SU-DHL-6 (cell line): ENCODE measurements around the gene P2RY14.

Experiments
- H2AFZ ChIP-seq: fragments of 200-600 bp; sonication (generic); 2 replicates; pipeline ENCODE4 v1.6.1; 2014; ENCODE audit warnings: low read depth, mild to moderate bottlenecking, moderate library complexity, mixed read lengths, antibody characterized with exemption, low read length; ENCODE audit not compliant: severe bottlenecking
- H3F3A ChIP-seq: fragments of 200-600 bp; shearing (Covaris generic); 2 replicates; pipeline ENCODE4 v1.6.0; 2016; ENCODE audit warnings: antibody characterized with exemption, mild to moderate bottlenecking; ENCODE audit not compliant: insufficient read depth
- H3K27ac ChIP-seq: fragments of 200-600 bp; sonication (generic); 2 replicates; pipeline ENCODE4 v1.5.1; 2016; ENCODE audit warnings: low read depth, mild to moderate bottlenecking, low read length, moderate library complexity, mixed read lengths
- H3K27me3 ChIP-seq: fragments of 200-600 bp; sonication (generic), shearing (Covaris generic); 2 replicates; pipeline ENCODE4 v1.6.0; 2014; ENCODE audit warnings: mild to moderate bottlenecking, low read length
- H3K36me3 ChIP-seq: fragments of 200-600 bp; sonication (generic); 2 replicates; pipeline ENCODE4 v1.6.1; 2014; ENCODE audit warnings: mild to moderate bottlenecking, low read length, mixed read lengths
- H3K4me2 ChIP-seq: fragments of 300-600, 200-600 bp; shearing (Covaris generic), sonication (generic); 2 replicates; pipeline ENCODE4 v1.6.0; 2014; ENCODE audit warnings: low read length, low read depth, mild to moderate bottlenecking; ENCODE audit not compliant: poor library complexity, severe bottlenecking
- H3K4me3 ChIP-seq: fragments of 200-600 bp; sonication (generic); 2 replicates; pipeline ENCODE4 v1.5.1; 2014; ENCODE audit warnings: antibody characterized with exemption, low read length, mild to moderate bottlenecking, mixed read lengths; ENCODE audit not compliant: insufficient read depth, poor library complexity, severe bottlenecking
- H3K79me2 ChIP-seq: fragments of 200-600 bp; sonication (generic); 2 replicates; pipeline ENCODE4 v1.6.1; 2014; ENCODE audit warnings: mild to moderate bottlenecking, low read length, moderate library complexity; ENCODE audit not compliant: insufficient read depth
- H3K9ac ChIP-seq: fragments of 200-600 bp; sonication (generic); 2 replicates; pipeline ENCODE4 v1.7.0; 2014; ENCODE audit warnings: mild to moderate bottlenecking, low read length
- H3K9me2 ChIP-seq: fragments of 200-600 bp; sonication (generic); replicated peaks from 2 replicates; pipeline ENCODE4 v1.6.1; 2014; ENCODE audit warnings: low read length; ENCODE audit not compliant: insufficient read depth
- H3K9me3 ChIP-seq: fragments of 200-600 bp; sonication (generic); 2 replicates; pipeline ENCODE4 v1.6.1; 2014; ENCODE audit warnings: low read length, mixed read lengths; ENCODE audit not compliant: insufficient read depth
- H4K20me1 ChIP-seq: fragments of 200-600 bp; sonication (generic); 2 replicates; pipeline ENCODE4 v1.6.1; 2014; ENCODE audit warnings: low read depth, mild to moderate bottlenecking, antibody characterized with exemption, low read length, moderate library complexity, mixed read lengths
- EZH2phosphoT487 ChIP-seq: fragments of 200-600 bp; sonication (generic), shearing (Covaris generic); conservative IDR thresholded peaks from 2 replicates; pipeline ENCODE4 v1.6.1; 2018; ENCODE audit warnings: mild to moderate bottlenecking, antibody characterized with exemption, low read length, moderate library complexity, mixed read lengths
- TF ChIP-seq, protein P1 (sequence below): fragments of 200-600 bp; sonication (generic); IDR thresholded peaks from one replicate; pipeline ENCODE4 v1.5.1; 2017; ENCODE audit warnings: antibody characterized with exemption, mild to moderate bottlenecking, low read length, moderate library complexity; ENCODE audit not compliant: insufficient read depth, poor library complexity, severe bottlenecking

P2RY14 gene

GRCh38 chr3:151276038-151276686 is 2.2 kb downstream of the P2RY14 start:
- Histone ChIP-seq H3K9ac (no peak overlapping the region), H4K20me1 (no peaks in the 10 kb centered on the region), H3K27ac (no peak overlapping the region), H3K4me3 (no peak overlapping the region), H3K9me2 (no peaks in the 10 kb centered on the region), H3K27me3 (no peaks in the 10 kb centered on the region), H3F3A (no peaks in the 10 kb centered on the region), H3K9me3 (no peaks in the 10 kb centered on the region), H2AFZ (no peak overlapping the region), H3K36me3 (no peaks in the 10 kb centered on the region), H3K4me2 (no peak overlapping the region), H3K79me2 (no peaks in the 10 kb centered on the region)
- TF ChIP-seq, protein P1, sequence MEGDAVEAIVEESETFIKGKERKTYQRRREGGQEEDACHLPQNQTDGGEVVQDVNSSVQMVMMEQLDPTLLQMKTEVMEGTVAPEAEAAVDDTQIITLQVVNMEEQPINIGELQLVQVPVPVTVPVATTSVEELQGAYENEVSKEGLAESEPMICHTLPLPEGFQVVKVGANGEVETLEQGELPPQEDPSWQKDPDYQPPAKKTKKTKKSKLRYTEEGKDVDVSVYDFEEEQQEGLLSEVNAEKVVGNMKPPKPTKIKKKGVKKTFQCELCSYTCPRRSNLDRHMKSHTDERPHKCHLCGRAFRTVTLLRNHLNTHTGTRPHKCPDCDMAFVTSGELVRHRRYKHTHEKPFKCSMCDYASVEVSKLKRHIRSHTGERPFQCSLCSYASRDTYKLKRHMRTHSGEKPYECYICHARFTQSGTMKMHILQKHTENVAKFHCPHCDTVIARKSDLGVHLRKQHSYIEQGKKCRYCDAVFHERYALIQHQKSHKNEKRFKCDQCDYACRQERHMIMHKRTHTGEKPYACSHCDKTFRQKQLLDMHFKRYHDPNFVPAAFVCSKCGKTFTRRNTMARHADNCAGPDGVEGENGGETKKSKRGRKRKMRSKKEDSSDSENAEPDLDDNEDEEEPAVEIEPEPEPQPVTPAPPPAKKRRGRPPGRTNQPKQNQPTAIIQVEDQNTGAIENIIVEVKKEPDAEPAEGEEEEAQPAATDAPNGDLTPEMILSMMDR, result no peak
- TF ChIP-seq EZH2phosphoT487, result no peak

DNA sequence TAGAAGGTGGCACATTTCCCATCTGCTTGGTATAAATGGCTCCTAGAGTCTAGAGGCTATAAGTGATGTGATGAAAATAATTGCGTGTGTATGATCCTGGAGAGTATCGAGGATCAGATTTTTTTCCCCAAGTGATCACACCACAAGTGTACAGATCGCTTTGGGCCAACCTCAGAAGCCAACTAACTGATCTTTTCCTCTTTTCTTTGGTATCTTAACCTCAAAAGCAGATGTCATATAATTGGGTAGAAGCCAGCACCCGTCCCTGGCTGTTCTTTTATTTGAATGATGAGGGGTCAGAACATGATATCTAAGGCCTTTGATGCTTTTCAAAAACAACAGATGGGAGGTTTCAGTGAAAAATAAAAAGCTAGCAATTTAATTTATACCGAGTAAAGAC is 3.3 kb downstream of the P2RY14 start:
- Histone ChIP-seq H4K20me1 (no peaks in the 10 kb centered on the region), H2AFZ (no peak overlapping the region), H3F3A (no peaks in the 10 kb centered on the region), H3K9me3 (no peaks in the 10 kb centered on the region), H3K4me2 (no peak overlapping the region), H3K79me2 (no peaks in the 10 kb centered on the region), H3K9me2 (no peaks in the 10 kb centered on the region), H3K27ac (no peak overlapping the region), H3K27me3 (no peaks in the 10 kb centered on the region), H3K36me3 (no peaks in the 10 kb centered on the region), H3K9ac (no peak overlapping the region), H3K4me3 (no peak overlapping the region)
- TF ChIP-seq EZH2phosphoT487, result no peak
- TF ChIP-seq, protein P1, result no peak

DNA sequence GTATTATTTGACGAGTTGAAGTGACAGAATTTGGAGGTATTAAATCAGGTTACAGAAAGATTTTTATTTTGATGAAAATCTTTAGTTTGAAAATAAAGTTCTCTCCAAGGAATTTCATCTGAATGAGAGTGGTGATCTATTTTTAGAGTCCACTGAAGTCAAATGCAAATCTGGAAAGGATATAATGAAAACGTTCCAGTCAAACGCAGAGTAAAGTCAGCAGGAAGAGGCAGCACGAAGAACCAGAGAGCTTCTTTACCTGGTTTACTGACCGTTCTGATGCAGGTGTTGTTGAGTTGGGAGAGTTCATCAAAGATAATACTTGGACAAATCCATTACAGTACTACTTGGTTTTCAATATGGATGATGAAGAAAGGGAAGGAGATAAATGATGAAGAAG is 8.7 kb downstream of the P2RY14 start:
- Histone ChIP-seq H3K9me2 (no peaks in the 10 kb centered on the region), H3K9ac (no peak overlapping the region), H3K4me2 (no peak overlapping the region), H3K9me3 (no peaks in the 10 kb centered on the region), H2AFZ (no peak overlapping the region), H4K20me1 (no peaks in the 10 kb centered on the region), H3F3A (no peaks in the 10 kb centered on the region), H3K79me2 (no peaks in the 10 kb centered on the region), H3K27me3 (no peaks in the 10 kb centered on the region), H3K36me3 (0 out of 2 replicates have a peak, but pooled peaks cover 2% of the 10 kb centered on the region), H3K27ac (no peak overlapping the region), H3K4me3 (no peak overlapping the region)
- TF ChIP-seq, protein P1, result no peak
- no peak for TF ChIP-seq EZH2phosphoT487
